Measurements from ENCODE around the gene WNT4.

DNA sequence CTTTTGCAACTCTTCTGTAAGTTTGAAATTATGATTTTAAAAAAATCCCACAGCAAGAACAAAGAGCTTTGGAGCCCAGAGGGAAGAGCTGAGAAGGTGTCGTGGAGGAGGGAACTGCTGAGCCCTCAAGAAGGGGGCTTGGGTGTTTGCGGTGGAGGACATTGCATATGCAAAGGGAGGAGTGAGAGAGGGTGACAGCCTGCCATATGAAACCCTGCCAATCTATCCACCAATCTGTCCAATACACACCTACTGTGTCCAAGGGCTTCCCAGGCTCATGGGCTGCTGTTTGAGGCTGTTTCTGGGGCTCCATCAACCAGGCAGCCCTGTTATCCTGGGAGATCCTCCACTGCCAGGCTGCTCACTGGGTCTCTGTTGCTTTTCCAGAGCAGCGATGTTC, 15.2 kb downstream of the WNT4 start:
- TF ChIP-seq GATA2 (IDR thresholded peaks at IDR 0.05; ENCODE audit: low read depth, low read length) (no peak), GATA3 (IDR thresholded peaks at IDR 0.05; ENCODE audit: low read depth, low read length) (no peak)

Measured in SH-SY5Y (cell line).